SW 1271 (cell line): ENCODE results near the gene MEIS1.
A peak's percentile ranks its signal among the peaks of the same experiment; 100 is the strongest.

Experiments
- DNase-seq, 2 experiments: peaks; one replicate each; lab custom pipeline; 2025; lab: John Stamatoyannopoulos, UW

The MEIS1 gene

GRCh38 chr2:66567729-66568128 lies 132.8 kb downstream of the MEIS1 start:
- no peak for DNase-seq

- DNase-seq, result no peak
These were observed 133.8 kb downstream of the MEIS1 start for GRCh38 chr2:66568650-66569300.

- DNase-seq, result no peak
These were observed 134.5 kb downstream of the MEIS1 start for GRCh38 chr2:66569321-66569851.

GRCh38 chr2:66569974-66570373 lies 135.0 kb downstream of the MEIS1 start:
- no peak for DNase-seq

GRCh38 chr2:66570471-66570870 lies 135.5 kb downstream of the MEIS1 start:
- DNase-seq, result no peak

GRCh38 chr2:66571918-66572317 lies 137.0 kb downstream of the MEIS1 start:
- no peak for DNase-seq

GRCh38 chr2:66572391-66572790 lies 137.5 kb downstream of the MEIS1 start:
- DNase-seq, result no peak

- DNase-seq, result no peak
These were observed 138.5 kb downstream of the MEIS1 start for GRCh38 chr2:66573416-66573815.

GRCh38 chr2:66573821-66574233 lies 138.9 kb downstream of the MEIS1 start:
- DNase-seq, result no peak

GRCh38 chr2:66574701-66575624 lies 140.0 kb downstream of the MEIS1 start:
- peak in 1 of 2 experiments; percentile 37 for DNase-seq

GRCh38 chr2:66575625-66576310 lies 140.8 kb downstream of the MEIS1 start:
- DNase-seq, result no peak

GRCh38 chr2:66576311-66576560 lies 141.3 kb downstream of the MEIS1 start:
- no peak for DNase-seq

GRCh38 chr2:66576561-66577320 lies 141.8 kb downstream of the MEIS1 start:
- DNase-seq, result no peak

- DNase-seq, result no peak
These were observed 142.6 kb downstream of the MEIS1 start for GRCh38 chr2:66577321-66578053.

GRCh38 chr2:66578054-66578686 lies 143.2 kb downstream of the MEIS1 start:
- no peak for DNase-seq

GRCh38 chr2:66578687-66579106 lies 143.8 kb downstream of the MEIS1 start:
- DNase-seq, result no peak

- no peak for DNase-seq
These were observed 144.5 kb downstream of the MEIS1 start for GRCh38 chr2:66579186-66580126.

- DNase-seq, result no peak
These were observed 145.5 kb downstream of the MEIS1 start for GRCh38 chr2:66580166-66581049.
